C4-2B (cell line): Measurements from ENCODE around the gene DOC2A.

Experiments used
- ZFX ChIP-seq: fragments of 450-650 bp; IDR thresholded peaks from 2 replicates; pipeline ENCODE4 v1.6.1; 2017
- TF ChIP-seq, protein P1 (sequence below): fragments of 450-650 bp; conservative IDR thresholded peaks from 2 replicates; pipeline ENCODE4 v1.5.1; 2017; ENCODE audit warnings: mild to moderate bottlenecking

DNA sequence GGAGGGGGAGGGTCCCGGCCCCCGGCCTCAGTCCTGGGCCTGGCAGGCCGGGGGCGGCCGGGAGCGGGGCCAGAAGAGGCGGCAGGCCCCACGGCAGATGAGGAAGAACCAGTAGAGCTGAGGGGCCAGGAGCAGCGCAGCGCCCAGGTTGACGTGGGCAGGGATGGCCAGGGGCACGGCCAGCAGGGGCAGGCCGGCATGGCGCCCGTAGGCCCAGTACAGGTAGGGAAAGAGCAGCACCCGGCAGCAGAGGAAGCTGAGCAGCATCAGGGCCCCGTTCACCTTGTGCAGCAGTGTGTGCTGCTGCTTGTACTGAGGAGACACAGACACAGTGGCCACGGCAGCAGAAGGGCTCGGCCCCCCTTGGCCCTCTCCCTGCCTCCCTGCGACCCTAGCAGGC lies 14.3 kb upstream of the DOC2A start:
- TF ChIP-seq, protein P1, sequence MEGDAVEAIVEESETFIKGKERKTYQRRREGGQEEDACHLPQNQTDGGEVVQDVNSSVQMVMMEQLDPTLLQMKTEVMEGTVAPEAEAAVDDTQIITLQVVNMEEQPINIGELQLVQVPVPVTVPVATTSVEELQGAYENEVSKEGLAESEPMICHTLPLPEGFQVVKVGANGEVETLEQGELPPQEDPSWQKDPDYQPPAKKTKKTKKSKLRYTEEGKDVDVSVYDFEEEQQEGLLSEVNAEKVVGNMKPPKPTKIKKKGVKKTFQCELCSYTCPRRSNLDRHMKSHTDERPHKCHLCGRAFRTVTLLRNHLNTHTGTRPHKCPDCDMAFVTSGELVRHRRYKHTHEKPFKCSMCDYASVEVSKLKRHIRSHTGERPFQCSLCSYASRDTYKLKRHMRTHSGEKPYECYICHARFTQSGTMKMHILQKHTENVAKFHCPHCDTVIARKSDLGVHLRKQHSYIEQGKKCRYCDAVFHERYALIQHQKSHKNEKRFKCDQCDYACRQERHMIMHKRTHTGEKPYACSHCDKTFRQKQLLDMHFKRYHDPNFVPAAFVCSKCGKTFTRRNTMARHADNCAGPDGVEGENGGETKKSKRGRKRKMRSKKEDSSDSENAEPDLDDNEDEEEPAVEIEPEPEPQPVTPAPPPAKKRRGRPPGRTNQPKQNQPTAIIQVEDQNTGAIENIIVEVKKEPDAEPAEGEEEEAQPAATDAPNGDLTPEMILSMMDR: no peak
- no peak for TF ChIP-seq ZFX
